ENCODE results near the gene IRAG1.

GRCh38 chr11:10660323-10660722 lies 33.2 kb downstream of the IRAG1 start:
- TF ChIP-seq CTCF (IDR thresholded peaks at IDR 0.05) (no peak), POLR2A (IDR thresholded peaks at IDR 0.05) (no peak)

All from tibial nerve (tissue), 3 donors.